H1 (cell line): ENCODE data around the gene OAS3. TPM values are rescaled to one million over a fixed set of nuclear protein-coding genes. Genes with fewer than 3 reads are reported as not detected.

Experiments
- CTCF ChIA-PET: fragments of 300-600 bp; sonication (Branson Sonifier 250); formaldehyde crosslinking; loops from one replicate; lab custom pipeline; 2021; ENCODE audit not compliant: partially characterized antibody; lab: Charles Lee
- POLR2A ChIA-PET: fragments of 300-600 bp; sonication (Branson Sonifier 250); formaldehyde crosslinking; loops from one replicate; lab custom pipeline; 2021; ENCODE audit warnings: inconsistent platforms; ENCODE audit not compliant: partially characterized antibody; lab: Charles Lee
- DNase-seq, 2 experiments: peaks; one replicate each; pipeline versions ENCODE4 v3.0.0 to v3.0.0-alpha.2; 2010 to 2022; ENCODE audit warnings: low spot score in 2 of 2, low read depth in 1 of 2, mixed read lengths in 1 of 2
- FAIRE-seq: peaks from 2 replicates; lab custom pipeline; 2011; peaks lifted over from hg19 to GRCh38; lab: Jason Lieb, UNC
- H2AFZ ChIP-seq: 2 replicates; pipeline ENCODE4 v1.8.1; 2012; ENCODE audit warnings: low read length, inconsistent platforms
- H2AK5ac ChIP-seq: 2 replicates; pipeline ENCODE4 v1.6.1; 2013; ENCODE audit warnings: low read depth, low read length
- H2BK120ac ChIP-seq: replicated peaks from 2 replicates; pipeline ENCODE3; 2013; ENCODE audit warnings: low read depth, low read length, inconsistent platforms
- H2BK12ac ChIP-seq: 2 replicates; pipeline ENCODE4 v1.6.1; 2013; ENCODE audit warnings: low read depth, low read length
- H2BK15ac ChIP-seq: 2 replicates; pipeline ENCODE4 v1.6.1; 2013; ENCODE audit warnings: low read length
- H2BK20ac ChIP-seq: 2 replicates; pipeline ENCODE4 v1.6.1; 2013; ENCODE audit warnings: low read length
- H2BK5ac ChIP-seq: 2 replicates; pipeline ENCODE4 v1.6.1; 2013; ENCODE audit warnings: low read depth, low read length
- H3K14ac ChIP-seq: 2 replicates; pipeline ENCODE4 v1.6.1; 2013; ENCODE audit warnings: inconsistent platforms; ENCODE audit not compliant: insufficient read length
- H3K18ac ChIP-seq: 2 replicates; pipeline ENCODE4 v1.6.1; 2013; ENCODE audit warnings: low read length; ENCODE audit errors: extremely low read depth
- H3K23ac ChIP-seq: 2 replicates; pipeline ENCODE4 v1.6.1; 2013; ENCODE audit warnings: inconsistent platforms; ENCODE audit not compliant: insufficient read length
- H3K23me2 ChIP-seq: 2 replicates; pipeline ENCODE4 v1.6.1; 2013; ENCODE audit warnings: low read depth, low read length
- H3K27ac ChIP-seq: 2 replicates; pipeline ENCODE4 v1.6.1; 2011; ENCODE audit warnings: low read depth, low read length, inconsistent platforms
- H3K27me3 ChIP-seq, 4 experiments: replicated peaks in 1 of 4; 1 replicate in 1 of 4; 2 replicates in 3 of 4; pipeline versions ENCODE4 v1.6.1 to v1.8.1; 2011 to 2013; ENCODE audit warnings: low read length in 3 of 4, mild to moderate bottlenecking in 3 of 4, inconsistent platforms in 2 of 4, mixed read lengths in 2 of 4, moderate library complexity in 1 of 4; ENCODE audit not compliant: control insufficient read depth in 3 of 4, insufficient read depth in 3 of 4; ENCODE audit errors: extremely low read depth in 1 of 4
- H3K36me3 ChIP-seq, 4 experiments: 2 replicates each; pipeline versions ENCODE4 v1.6.1 to v1.8.1; 2011 to 2013; ENCODE audit warnings: mild to moderate bottlenecking in 4 of 4, low read length in 3 of 4, moderate library complexity in 2 of 4, control low read depth in 1 of 4, inconsistent platforms in 1 of 4; ENCODE audit not compliant: insufficient read depth in 4 of 4, control insufficient read depth in 2 of 4
- H3K4ac ChIP-seq: replicated peaks from 2 replicates; pipeline ENCODE3; 2013; ENCODE audit warnings: low read length, low read depth, mixed read lengths, inconsistent platforms; ENCODE audit not compliant: insufficient read length
- H3K4me1 ChIP-seq, 4 experiments: replicated peaks in 1 of 4; 1 replicate in 1 of 4; 2 replicates in 3 of 4; pipeline versions ENCODE4 v1.6.1 to v1.8.1; 2011 to 2013; ENCODE audit warnings: low read length in 3 of 4, inconsistent platforms in 2 of 4, mixed read lengths in 1 of 4; ENCODE audit not compliant: insufficient read depth in 4 of 4, control insufficient read depth in 3 of 4
- H3K4me2 ChIP-seq, 2 experiments: 2 replicates each; pipeline versions ENCODE4 v1.6.1 to v1.8.1; 2011 to 2013; ENCODE audit warnings: low read depth in 2 of 2, low read length in 2 of 2, control low read depth in 1 of 2, inconsistent platforms in 1 of 2, mild to moderate bottlenecking in 1 of 2; ENCODE audit not compliant: insufficient read depth in 1 of 2
- H3K4me3 ChIP-seq, 4 experiments: fragments of 200-600, 300-600 bp in 1 of 4; sonication (generic), shearing (Covaris generic), sonication (Bioruptor Twin) in 1 of 4; 2 replicates each; pipeline versions ENCODE4 v1.5.1 to v1.8.1; 2011 to 2016; ENCODE audit warnings: low read length in 4 of 4, low read depth in 3 of 4, control low read depth in 2 of 4, inconsistent platforms in 2 of 4, mild to moderate bottlenecking in 2 of 4, mixed read lengths in 1 of 4, moderate library complexity in 1 of 4; ENCODE audit not compliant: insufficient read depth in 2 of 4; ENCODE audit errors: extremely low read depth in 1 of 4
- H3K56ac ChIP-seq: replicated peaks from 2 replicates; pipeline ENCODE3; 2013; ENCODE audit warnings: low read depth, mild to moderate bottlenecking, mixed read lengths, low read length, inconsistent platforms; ENCODE audit not compliant: insufficient read length
- H3K79me1 ChIP-seq: 2 replicates; pipeline ENCODE4 v1.6.1; 2013; ENCODE audit warnings: low read depth, low read length, control low read depth
- H3K79me2 ChIP-seq, 2 experiments: 2 replicates each; pipeline versions ENCODE4 v1.6.1 to v1.8.1; 2012 to 2013; ENCODE audit warnings: low read length in 2 of 2, mild to moderate bottlenecking in 2 of 2, inconsistent platforms in 1 of 2; ENCODE audit not compliant: insufficient read depth in 2 of 2, control insufficient read depth in 1 of 2
- H3K9ac ChIP-seq, 4 experiments: replicated peaks in 1 of 4; 1 replicate in 1 of 4; 2 replicates in 3 of 4; pipeline versions ENCODE4 v1.6.1 to v1.8.1; 2011 to 2013; ENCODE audit warnings: low read depth in 3 of 4, low read length in 3 of 4, control low read depth in 2 of 4, mild to moderate bottlenecking in 2 of 4, moderate library complexity in 2 of 4, inconsistent platforms in 1 of 4; ENCODE audit errors: extremely low read depth in 1 of 4
- H3K9me3 ChIP-seq, 2 experiments: 2 replicates each; pipeline versions ENCODE4 v1.6.1 to v1.8.1; 2012 to 2013; ENCODE audit warnings: mild to moderate bottlenecking in 2 of 2, moderate library complexity in 2 of 2, control low read depth in 1 of 2, inconsistent platforms in 1 of 2, low read depth in 1 of 2, low read length in 1 of 2, mixed read lengths in 1 of 2; ENCODE audit not compliant: insufficient read depth in 2 of 2
- H4K20me1 ChIP-seq, 2 experiments: replicated peaks in 1 of 2; 2 replicates each; pipeline versions ENCODE3 to v1.8.1; 2011 to 2013; ENCODE audit warnings: inconsistent platforms in 2 of 2, low read length in 2 of 2, mild to moderate bottlenecking in 1 of 2; ENCODE audit not compliant: insufficient read depth in 2 of 2, control insufficient read depth in 1 of 2
- H4K5ac ChIP-seq: 2 replicates; pipeline ENCODE4 v1.6.1; 2013; ENCODE audit warnings: low read length, low read depth, mixed read lengths, inconsistent platforms; ENCODE audit not compliant: insufficient read length
- H4K8ac ChIP-seq: 2 replicates; pipeline ENCODE4 v1.8.0; 2013; ENCODE audit warnings: mild to moderate bottlenecking, moderate library complexity, low read length, inconsistent platforms; ENCODE audit not compliant: insufficient read depth; ENCODE audit errors: extremely low read depth
- H4K91ac ChIP-seq: replicated peaks from 2 replicates; pipeline ENCODE3; 2013; ENCODE audit warnings: low read length, mixed read lengths, inconsistent platforms; ENCODE audit not compliant: insufficient read length
- CEBPB ChIP-seq: IDR thresholded peaks from 2 replicates; pipeline ENCODE4 v1.6.1; 2012; ENCODE audit warnings: low read depth, low read length
- CHD2 ChIP-seq: IDR thresholded peaks from 2 replicates; pipeline ENCODE4 v1.6.1; 2012; ENCODE audit warnings: low read length, improper control_type of control experiment
- EZH2 ChIP-seq: fragments of 200-600 bp; sonication (generic); IDR thresholded peaks from 2 replicates; pipeline ENCODE4 v1.7.1; 2012; ENCODE audit warnings: low read depth, mild to moderate bottlenecking, moderate library complexity, low read length, inconsistent platforms; ENCODE audit not compliant: severe bottlenecking
- JUN ChIP-seq: IDR thresholded peaks from 2 replicates; pipeline ENCODE4 v1.6.1; 2011; ENCODE audit warnings: low read depth, mild to moderate bottlenecking, improper control_type of control experiment, low read length
- POLR2AphosphoS5 ChIP-seq: IDR thresholded peaks from 2 replicates; pipeline ENCODE4 v1.6.1; 2011; ENCODE audit warnings: low read depth, low read length
- RNF2 ChIP-seq: fragments of 200-900, 300-1000 bp; sonication (generic); IDR thresholded peaks from 2 replicates; pipeline ENCODE4 v1.7.1; 2016; ENCODE audit warnings: borderline replicate concordance, low read depth, mild to moderate bottlenecking, antibody characterized with exemption, low read length; ENCODE audit not compliant: poor library complexity, severe bottlenecking; ENCODE audit errors: missing control alignments
- RXRA ChIP-seq: IDR thresholded peaks from 2 replicates; pipeline ENCODE4 v1.6.1; 2011; ENCODE audit warnings: low read depth, mild to moderate bottlenecking, low read length, moderate library complexity; ENCODE audit not compliant: insufficient read depth
- SIN3A ChIP-seq, 2 experiments: IDR thresholded peaks in 1 of 2; conservative IDR thresholded peaks in 1 of 2; 2 replicates each; pipeline ENCODE4 v1.6.1; 2011 to 2012; ENCODE audit warnings: low read length in 2 of 2, improper control_type of control experiment in 1 of 2, low read depth in 1 of 2, mild to moderate bottlenecking in 1 of 2
- SP1 ChIP-seq: IDR thresholded peaks from 2 replicates; pipeline ENCODE4 v1.6.1; 2011; ENCODE audit warnings: low read depth, low read length
- TAF7 ChIP-seq: optimal IDR thresholded peaks from 2 replicates; pipeline ENCODE3; 2011; ENCODE audit warnings: low read depth, mild to moderate bottlenecking, inconsistent platforms, low read length, moderate library complexity, borderline replicate concordance
- TBP ChIP-seq: IDR thresholded peaks from 2 replicates; pipeline ENCODE4 v1.6.1; 2011; ENCODE audit warnings: low read depth, low read length, improper control_type of control experiment
- WGBS, 2 experiments: shearing (Covaris generic) in 1 of 2; methylation state at CpG; one replicate each; pipeline versions ENCODE4 v1.1.6 to v1.1.7; 2013 to 2015; ENCODE audit warnings: low lambda C conversion rate in 2 of 2, mixed read lengths in 2 of 2, inconsistent platforms in 1 of 2, low coverage in 1 of 2, missing lambda C conversion rate in 1 of 2; ENCODE audit not compliant: insufficient replicate concordance in 2 of 2, insufficient coverage in 1 of 2, insufficient read length in 1 of 2; ENCODE audit errors: extremely low coverage in 1 of 2, missing lambda C conversion rate in 1 of 2; 5-methylcytosine and 5-hydroxymethylcytosine counted together
- polyA plus RNA-seq, 7 experiments: library from polyadenylated mRNA; depleted of rRNA in 3 of 7; stranded (reverse) in 5 of 7; unstranded in 2 of 7; fragments of >200 nt in 5 of 7; fragments of 200-250 nt in 2 of 7; gene quantifications; 1 replicate in 5 of 7; 2 replicates in 1 of 7; 4 replicates in 1 of 7; pipeline versions ENCODE4 v1.2.1 to v1.2.3, GENCODE V29; 2011 to 2013; ENCODE audit warnings: missing spikeins in 2 of 7, mixed read lengths in 2 of 7
- total RNA-seq: library from RNA; stranded (reverse); fragmentation: NEBNext Ultra II Directional; extraction: Animal tissue kit (Norgen Biotek cat#: 25700); gene quantifications from 2 replicates; pipeline ENCODE4 v1.2.1, GENCODE V29; 2021
- TF ChIP-seq, protein P1 (sequence below): IDR thresholded peaks from 2 replicates; pipeline ENCODE4 v1.6.1; 2012; ENCODE audit warnings: inconsistent platforms

Gene OAS3
- total and polyA plus RNA-seq, 2 of the 8 experiments (the other 6 are each of a cell fraction or from before 2014, with no cell fraction given) = 0.73 to 3.7 TPM

DNA sequence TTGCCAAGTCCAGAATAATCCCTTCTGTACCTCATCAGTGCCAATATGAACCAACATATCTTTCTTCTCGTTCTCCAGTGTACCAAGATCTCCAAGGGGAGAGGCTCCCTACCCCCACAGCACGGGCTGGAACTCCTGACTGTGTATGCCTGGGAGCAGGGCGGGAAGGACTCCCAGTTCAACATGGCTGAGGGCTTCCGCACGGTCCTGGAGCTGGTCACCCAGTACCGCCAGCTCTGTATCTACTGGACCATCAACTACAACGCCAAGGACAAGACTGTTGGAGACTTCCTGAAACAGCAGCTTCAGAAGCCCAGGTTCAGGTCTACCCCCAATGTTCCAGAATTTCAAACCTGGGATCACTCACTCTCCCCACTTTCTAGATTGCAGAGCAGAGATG is 29.6 kb downstream of the OAS3 start:
- H3K14ac ChIP-seq = no peak overlapping the region
- H3K56ac ChIP-seq = no peak overlapping the region
- no peak overlapping the region for H2AK5ac ChIP-seq
- no peaks in the 10 kb centered on the region for H3K4me1 ChIP-seq
- H4K8ac ChIP-seq = no peak overlapping the region
- H3K23me2 ChIP-seq = no peaks in the 10 kb centered on the region
- CTCF ChIA-PET = interaction anchor here (0.6 kb wide), 1 partner anchor 880 kb away, joined by 3 read pairs; no protein-coding TSS in a partner anchor
- no peak overlapping the region for H3K27ac ChIP-seq
- H2AFZ ChIP-seq = no peak overlapping the region
- peaks cover 0 to 2% of the 10 kb centered on the region in 2 experiments for H4K20me1 ChIP-seq
- no peak overlapping the region for H2BK15ac ChIP-seq
- no peak overlapping the region for H3K4me2 ChIP-seq
- H3K36me3 ChIP-seq = no peaks in the 10 kb centered on the region
- no peak overlapping the region for H3K23ac ChIP-seq
- no peak overlapping the region for H3K4me3 ChIP-seq
- no peak overlapping the region for H3K18ac ChIP-seq
- DNase-seq = no peak
- H4K5ac ChIP-seq = no peak overlapping the region
- H3K9me3 ChIP-seq = no peaks in the 10 kb centered on the region
- no peak overlapping the region for H3K9ac ChIP-seq
- H4K91ac ChIP-seq = no peak overlapping the region
- 87% methylated on average over 7 of the region's 7 CpGs; no CpG with 5 or more reads in 1 of the 2 experiments for WGBS, 2 experiments
- no peak overlapping the region for H2BK5ac ChIP-seq
- no peaks in the 10 kb centered on the region for H3K79me1 ChIP-seq
- TF ChIP-seq, protein P1, sequence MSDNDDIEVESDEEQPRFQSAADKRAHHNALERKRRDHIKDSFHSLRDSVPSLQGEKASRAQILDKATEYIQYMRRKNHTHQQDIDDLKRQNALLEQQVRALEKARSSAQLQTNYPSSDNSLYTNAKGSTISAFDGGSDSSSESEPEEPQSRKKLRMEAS = no peak
- TF ChIP-seq CEBPB (no peak), SP1 (no peak), EZH2 (no peak), SIN3A (conservative IDR thresholded peaks at IDR 0.05 in 1 of 2, IDR thresholded peaks at IDR 0.05 in 1 of 2; ENCODE audit: low read depth in 1 of 2, low read length in 2 of 2) (no peak), JUN (no peak), POLR2AphosphoS5 (no peak), TBP (no peak), RNF2 (no peak), RXRA (no peak), CHD2 (no peak), TAF7 (no peak)
- H3K4ac ChIP-seq = no peak overlapping the region
- no peak overlapping the region for H2BK120ac ChIP-seq
- no peak for FAIRE-seq
- no peaks in the 10 kb centered on the region for H3K27me3 ChIP-seq
- H2BK20ac ChIP-seq = no peak overlapping the region
- POLR2A ChIA-PET = no interaction called here
- no peak overlapping the region for H2BK12ac ChIP-seq
- no peaks in the 10 kb centered on the region for H3K79me2 ChIP-seq
